Breast epithelium (tissue), 3 donors: ENCODE measurements around the gene KRT40.

ENCODE experiments used
- CTCF ChIP-seq, 3 donors: fragments of 450-650 bp; IDR thresholded peaks; one replicate each; pipeline ENCODE4 v1.5.1; 2016 to 2017; ENCODE audit warnings: antibody characterized with exemption in 3 of 3, mild to moderate bottlenecking in 3 of 3, moderate library complexity in 3 of 3
- POLR2AphosphoS5 ChIP-seq, 3 donors: sonication (generic); formaldehyde crosslinking; IDR thresholded peaks; one replicate each; pipeline ENCODE4 v1.6.1; 2017; ENCODE audit warnings: antibody characterized with exemption in 3 of 3

GRCh38 chr17:40981115-40981514 is 3.0 kb downstream of the KRT40 start:
- TF ChIP-seq POLR2AphosphoS5 (IDR thresholded peaks at IDR 0.05) (no peak), CTCF (IDR thresholded peaks at IDR 0.05) (no peak)
